AG04450 (cell line): ENCODE data around the gene MOV10L1. TPM values are rescaled to one million over a fixed set of nuclear protein-coding genes. Genes with fewer than 3 reads are reported as not detected.

Experiments used
- CTCF ChIA-PET: fragments of 300-600, 350-600 bp; formaldehyde crosslinking; extraction: SDS; loops from one replicate; lab custom pipeline; 2022; ENCODE audit warnings: antibody characterized with exemption, inconsistent platforms; lab: Charles Lee
- POLR2A ChIA-PET: fragments of 350-600 bp; formaldehyde crosslinking; extraction: SDS; loops from one replicate; lab custom pipeline; 2021; ENCODE audit warnings: antibody characterized with exemption, inconsistent platforms; lab: Yijun Ruan, JAX
- DNase-seq: peaks from one replicate; pipeline ENCODE4 v3.0.0-alpha.2; 2011; ENCODE audit warnings: low read depth, low spot score
- H3K27ac ChIP-seq: one replicate; pipeline ENCODE4 v1.5.1; 2012; ENCODE audit warnings: low read depth, low read length, control low read depth
- H3K27me3 ChIP-seq: one replicate; pipeline ENCODE4 v1.6.0; 2012; ENCODE audit warnings: low read length; ENCODE audit not compliant: control insufficient read depth, insufficient read depth
- H3K4me3 ChIP-seq: 2 replicates; pipeline ENCODE4 v1.5.1; 2011; ENCODE audit warnings: mild to moderate bottlenecking, low read depth, low read length, control low read depth
- H3K9me3 ChIP-seq: 2 replicates; pipeline ENCODE4 v1.5.1; 2012; ENCODE audit warnings: low read length; ENCODE audit not compliant: control insufficient read depth, insufficient read depth
- polyA plus RNA-seq: library from polyadenylated mRNA; depleted of rRNA; stranded (reverse); fragments of >200 nt; gene quantifications from 2 replicates; pipeline ENCODE4 v1.2.3, GENCODE V29; 2011
- TF ChIP-seq, protein P1 (sequence below): IDR thresholded peaks from 2 replicates; pipeline ENCODE4 v1.5.1; 2011; ENCODE audit warnings: low read depth, low read length, control low read depth, inconsistent platforms

The MOV10L1 gene
- polyA plus RNA-seq, 1 experiment, result 4.2 TPM

DNA sequence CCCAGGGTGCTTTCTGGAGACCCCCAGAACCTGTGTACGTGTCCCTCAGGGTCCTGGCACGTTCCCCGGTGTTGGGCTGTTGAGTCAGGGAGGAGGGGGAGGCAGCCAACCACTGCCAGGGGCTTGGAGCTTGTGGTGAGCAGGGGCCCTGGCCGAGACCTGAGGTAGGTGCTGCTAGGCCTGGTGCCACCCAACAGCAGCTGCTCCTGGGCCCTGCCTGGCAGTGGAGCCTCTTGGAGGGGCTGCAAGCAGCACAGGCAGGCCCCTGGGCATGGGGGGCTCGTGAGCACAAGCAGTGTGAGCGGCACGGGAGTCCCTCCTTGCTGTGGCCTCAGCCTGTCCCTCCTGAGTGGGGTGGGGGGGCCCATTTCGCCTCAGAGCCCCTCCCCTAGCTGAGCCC lies 103.8 kb downstream of the MOV10L1 start:
- Histone ChIP-seq H3K9me3 (no peaks in the 10 kb centered on the region; the same call in 1 of the 2 replicates), H3K27ac (no peak overlapping the region), H3K4me3 (no peak overlapping the region), H3K27me3 (no peaks in the 10 kb centered on the region)
- TF ChIP-seq, protein P1, sequence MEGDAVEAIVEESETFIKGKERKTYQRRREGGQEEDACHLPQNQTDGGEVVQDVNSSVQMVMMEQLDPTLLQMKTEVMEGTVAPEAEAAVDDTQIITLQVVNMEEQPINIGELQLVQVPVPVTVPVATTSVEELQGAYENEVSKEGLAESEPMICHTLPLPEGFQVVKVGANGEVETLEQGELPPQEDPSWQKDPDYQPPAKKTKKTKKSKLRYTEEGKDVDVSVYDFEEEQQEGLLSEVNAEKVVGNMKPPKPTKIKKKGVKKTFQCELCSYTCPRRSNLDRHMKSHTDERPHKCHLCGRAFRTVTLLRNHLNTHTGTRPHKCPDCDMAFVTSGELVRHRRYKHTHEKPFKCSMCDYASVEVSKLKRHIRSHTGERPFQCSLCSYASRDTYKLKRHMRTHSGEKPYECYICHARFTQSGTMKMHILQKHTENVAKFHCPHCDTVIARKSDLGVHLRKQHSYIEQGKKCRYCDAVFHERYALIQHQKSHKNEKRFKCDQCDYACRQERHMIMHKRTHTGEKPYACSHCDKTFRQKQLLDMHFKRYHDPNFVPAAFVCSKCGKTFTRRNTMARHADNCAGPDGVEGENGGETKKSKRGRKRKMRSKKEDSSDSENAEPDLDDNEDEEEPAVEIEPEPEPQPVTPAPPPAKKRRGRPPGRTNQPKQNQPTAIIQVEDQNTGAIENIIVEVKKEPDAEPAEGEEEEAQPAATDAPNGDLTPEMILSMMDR, result no peak
- ChIA-PET CTCF (no interaction called here), POLR2A (no interaction called here)
- DNase-seq, result no peak

GRCh38 chr22:50194037-50194805 lies 104.4 kb downstream of the MOV10L1 start:
- no peaks in the 10 kb centered on the region; the same call in 1 of the 2 replicates for H3K9me3 ChIP-seq
- TF ChIP-seq, protein P1, result no peak
- H3K27ac ChIP-seq, result no peak overlapping the region
- POLR2A ChIA-PET, result no interaction called here
- H3K4me3 ChIP-seq, result no peak overlapping the region
- DNase-seq, result no peak
- H3K27me3 ChIP-seq, result no peaks in the 10 kb centered on the region
- CTCF ChIA-PET, result no interaction called here

DNA sequence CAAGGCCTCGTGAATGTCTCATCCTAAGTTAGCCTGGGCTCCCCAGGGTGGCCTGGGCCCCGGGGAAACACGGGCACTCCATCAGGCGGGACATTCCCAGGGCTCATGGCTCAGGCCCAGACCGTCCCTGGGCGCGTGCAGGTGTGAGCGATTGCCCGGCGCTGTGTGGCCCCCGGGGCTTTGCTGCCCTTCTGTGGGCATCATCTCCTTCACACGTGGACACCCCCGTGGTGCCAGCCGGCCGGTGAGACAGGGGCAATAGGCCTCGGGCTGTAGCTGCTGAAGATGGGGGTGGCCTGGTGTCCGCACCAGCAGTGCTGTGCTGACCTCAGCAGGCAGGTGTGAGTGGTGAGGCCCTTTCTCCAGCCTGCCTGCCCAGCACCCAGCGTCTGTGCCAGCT lies 106.5 kb downstream of the MOV10L1 start:
- Histone ChIP-seq H3K27ac (no peak overlapping the region), H3K9me3 (no peaks in the 10 kb centered on the region; the same call in 1 of the 2 replicates), H3K4me3 (no peak overlapping the region), H3K27me3 (no peaks in the 10 kb centered on the region)
- CTCF ChIA-PET, result no interaction called here
- POLR2A ChIA-PET, result no interaction called here
- TF ChIP-seq, protein P1, result no peak
- DNase-seq, result no peak

DNA sequence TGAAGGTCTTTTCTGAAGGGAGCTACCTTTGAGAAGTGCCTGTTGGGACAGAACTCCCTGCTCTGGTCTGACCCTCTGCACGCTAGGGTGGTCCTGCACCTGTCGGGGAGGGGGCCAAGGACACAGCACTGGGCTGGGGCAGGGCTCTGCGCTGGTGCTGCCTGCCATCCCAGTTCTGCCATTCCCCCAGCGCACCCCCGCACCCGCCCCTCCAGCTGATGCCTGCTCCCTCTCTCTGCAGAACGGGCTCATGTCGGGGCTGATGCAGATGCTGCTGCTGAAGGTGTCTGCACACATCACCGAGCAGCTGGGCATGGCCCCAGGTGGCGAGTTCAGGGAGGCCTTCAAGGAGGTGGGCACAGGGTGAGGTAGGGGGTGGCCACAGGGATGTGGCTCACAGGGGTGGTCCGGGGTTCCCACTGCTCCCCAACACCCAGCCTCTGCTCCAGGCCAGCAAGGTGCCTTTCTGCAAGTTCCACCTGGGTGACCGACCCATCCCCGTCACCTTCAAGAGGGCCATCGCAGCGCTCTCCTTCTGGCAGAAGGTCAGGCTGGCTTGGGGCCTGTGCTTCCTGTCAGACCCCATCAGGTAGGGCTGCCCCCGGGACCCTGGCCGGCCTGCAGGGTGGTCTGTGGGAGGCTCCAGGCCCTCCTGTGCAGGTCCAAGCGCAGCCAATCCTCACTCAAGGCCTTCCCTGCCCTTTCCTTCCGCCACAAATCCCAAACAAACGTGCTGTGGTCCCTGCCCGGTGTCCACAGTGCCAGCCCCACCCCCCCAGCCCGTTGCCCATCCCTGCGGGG lies 107.4 kb downstream of the MOV10L1 start:
- DNase-seq, result no peak
- TF ChIP-seq, protein P1, result no peak
- no peaks in the 10 kb centered on the region; the same call in 1 of the 2 replicates for H3K9me3 ChIP-seq
- ChIA-PET CTCF (no interaction called here), POLR2A (no interaction called here)
- no peaks in the 10 kb centered on the region for H3K27me3 ChIP-seq
- no peak overlapping the region for H3K27ac ChIP-seq
- H3K4me3 ChIP-seq, result no peak overlapping the region
